GM12878 (cell line): ENCODE data around the gene OTUB1. TPM values are rescaled to one million over a fixed set of nuclear protein-coding genes. Genes with fewer than 3 reads are reported as not detected.

Experiments used
- ATAC-seq: fragments of 200-7000 bp; cut with Tn5 transposase; 3 replicates; pipeline ENCODE4 v1.9.1; 2020; ENCODE audit warnings: mild to moderate bottlenecking, moderate library complexity
- BruUV-seq: library from RNA; stranded (reverse); fragments of 400-500 nt; replicated peaks from 2 replicates; lab custom pipeline; 2021; lab: Mats Ljungman, UMichigan
- CTCF ChIA-PET: fragments of 300-600 bp; sonication (Branson Sonifier 250); formaldehyde crosslinking; extraction: SDS; loops from one replicate; lab custom pipeline; 2021; ENCODE audit warnings: inconsistent platforms; lab: Yijun Ruan, JAX
- POLR2A ChIA-PET: fragments of 350-600 bp; formaldehyde crosslinking; extraction: SDS; loops from one replicate; lab custom pipeline; 2021; ENCODE audit warnings: inconsistent platforms; lab: Charles Lee
- RAD21 ChIA-PET: fragments of 300-600 bp; sonication (Branson Sonifier 250); formaldehyde crosslinking; loops from one replicate; lab custom pipeline; 2023; ENCODE audit warnings: antibody characterized with exemption; ENCODE audit not compliant: unreplicated experiment; lab: Charles Lee
- SMC1A ChIA-PET: fragments of 300-600 bp; sonication (Branson Sonifier 250); formaldehyde crosslinking; loops from one replicate; lab custom pipeline; 2023; ENCODE audit not compliant: unreplicated experiment, uncharacterized antibody; lab: Charles Lee
- DNase-seq: peaks from one replicate; pipeline ENCODE4 v3.0.0-alpha.2; 2011; ENCODE audit warnings: low read depth, low spot score
- FAIRE-seq: peaks from 3 replicates; lab custom pipeline; 2011; peaks lifted over from hg19 to GRCh38; lab: Jason Lieb, UNC
- H2AFZ ChIP-seq: 2 replicates; pipeline ENCODE4 v1.6.0; 2011; ENCODE audit warnings: low read depth, low read length, control low read depth; ENCODE audit not compliant: control insufficient read depth
- H3K27ac ChIP-seq: 2 replicates; pipeline ENCODE4 v1.5.1; 2011; ENCODE audit warnings: control low read depth; ENCODE audit not compliant: control insufficient read depth, insufficient read depth
- H3K27me3 ChIP-seq, 2 experiments: replicated peaks in 1 of 2; 2 replicates each; pipeline versions ENCODE4 v1.6.0 to v1.6.1; 2011; ENCODE audit warnings: low read length in 1 of 2; ENCODE audit not compliant: control insufficient read depth in 2 of 2, insufficient read depth in 2 of 2
- H3K36me3 ChIP-seq, 2 experiments: 2 replicates each; pipeline ENCODE4 v1.5.1; 2011; ENCODE audit warnings: low read length in 1 of 2; ENCODE audit not compliant: control insufficient read depth in 2 of 2, insufficient read depth in 2 of 2
- H3K4me1 ChIP-seq: 2 replicates; pipeline ENCODE4 v1.6.1; 2011; ENCODE audit warnings: mild to moderate bottlenecking, low read length, moderate library complexity, mixed read lengths; ENCODE audit not compliant: control insufficient read depth, insufficient read depth
- H3K4me2 ChIP-seq: 2 replicates; pipeline ENCODE4 v1.6.0; 2011; ENCODE audit warnings: control low read depth; ENCODE audit not compliant: control insufficient read depth, insufficient read depth
- H3K4me3 ChIP-seq: fragments of 200-600 bp; sonication (generic); 2 replicates; pipeline ENCODE4 v1.5.1; 2016
- H3K79me2 ChIP-seq: 2 replicates; pipeline ENCODE4 v1.6.0; 2011; ENCODE audit warnings: low read length; ENCODE audit not compliant: control insufficient read depth, insufficient read depth
- H3K9ac ChIP-seq: 2 replicates; pipeline ENCODE4 v1.8.0; 2011; ENCODE audit warnings: low read length, control low read depth, mixed read lengths; ENCODE audit not compliant: control insufficient read depth, insufficient read depth
- H3K9me3 ChIP-seq: replicated peaks from 3 replicates; pipeline ENCODE4 v1.5.1; 2011; ENCODE audit warnings: mild to moderate bottlenecking, low read length; ENCODE audit not compliant: control insufficient read depth, insufficient read depth
- H4K20me1 ChIP-seq: 2 replicates; pipeline ENCODE4 v1.6.0; 2011; ENCODE audit not compliant: control insufficient read depth, insufficient read depth
- GATAD2B ChIP-seq: fragments of 450-650 bp; conservative IDR thresholded peaks from 2 replicates; pipeline ENCODE4 v1.6.1; 2017; ENCODE audit warnings: low read depth, mild to moderate bottlenecking, moderate library complexity
- MEF2B ChIP-seq: fragments of 450-650 bp; IDR thresholded peaks from 2 replicates; pipeline ENCODE4 v1.6.1; 2018; ENCODE audit warnings: mild to moderate bottlenecking, moderate library complexity; ENCODE audit not compliant: partially characterized antibody, poor library complexity, severe bottlenecking
- WGBS: methylation state at CpG from one replicate; pipeline ENCODE4 v1.1.6; 2016; ENCODE audit warnings: low lambda C conversion rate; ENCODE audit not compliant: insufficient replicate concordance, insufficient coverage; ENCODE audit errors: missing lambda C conversion rate; 5-methylcytosine and 5-hydroxymethylcytosine counted together
- in situ Hi-C: fragments of 300-500 bp; cut with MboI; formaldehyde crosslinking; loops from 9 replicates; pipeline ENCODE4 v1.14.3; 2018; ENCODE audit warnings: mixed read lengths
- intact Hi-C: fragments of 100-400 bp; cut with micrococcal nuclease; formaldehyde crosslinking; loops from one replicate; pipeline ENCODE4 v1.14.2; 2022; ENCODE audit not compliant: unreplicated experiment
- polyA plus RNA-seq, 11 experiments: library from polyadenylated mRNA; depleted of rRNA in 4 of 11; unstranded in 6 of 11; stranded (reverse) in 5 of 11; fragments of >200 nt; fragmentation: Nextera tagmentation in 4 of 11; fragmentation: Illumina TruSeq in 1 of 11; extraction: Ambion mirVana in 4 of 11; extraction: Trizol in 1 of 11; gene quantifications; 1 replicate in 1 of 11; 2 replicates in 10 of 11; pipeline versions ENCODE4 v1.2.1 to v1.2.3, GENCODE V29; 2011 to 2016; ENCODE audit warnings: inconsistent platforms in 2 of 11, missing spikeins in 2 of 11, low read depth in 1 of 11
- total RNA-seq, 4 experiments: library from RNA; depleted of rRNA in 3 of 4; stranded (reverse); fragments of >200 nt in 3 of 4; fragmentation: Illumina TruSeq in 1 of 4; extraction: Trizol in 1 of 4; gene quantifications; 2 replicates each; pipeline versions ENCODE4 v1.2.1 to v1.2.3, GENCODE V29; 2013 to 2021
- TF ChIP-seq, protein P1 (sequence below): fragments of 450-650 bp; IDR thresholded peaks from 2 replicates; pipeline ENCODE4 v1.6.1; 2017; ENCODE audit warnings: mild to moderate bottlenecking, moderate library complexity

OTUB1 gene
- total and polyA plus RNA-seq, 10 of the 15 experiments (the other 5 are each of a cell fraction or from before 2014, with no cell fraction given) = 49.6 to 225 (median 131) TPM

DNA sequence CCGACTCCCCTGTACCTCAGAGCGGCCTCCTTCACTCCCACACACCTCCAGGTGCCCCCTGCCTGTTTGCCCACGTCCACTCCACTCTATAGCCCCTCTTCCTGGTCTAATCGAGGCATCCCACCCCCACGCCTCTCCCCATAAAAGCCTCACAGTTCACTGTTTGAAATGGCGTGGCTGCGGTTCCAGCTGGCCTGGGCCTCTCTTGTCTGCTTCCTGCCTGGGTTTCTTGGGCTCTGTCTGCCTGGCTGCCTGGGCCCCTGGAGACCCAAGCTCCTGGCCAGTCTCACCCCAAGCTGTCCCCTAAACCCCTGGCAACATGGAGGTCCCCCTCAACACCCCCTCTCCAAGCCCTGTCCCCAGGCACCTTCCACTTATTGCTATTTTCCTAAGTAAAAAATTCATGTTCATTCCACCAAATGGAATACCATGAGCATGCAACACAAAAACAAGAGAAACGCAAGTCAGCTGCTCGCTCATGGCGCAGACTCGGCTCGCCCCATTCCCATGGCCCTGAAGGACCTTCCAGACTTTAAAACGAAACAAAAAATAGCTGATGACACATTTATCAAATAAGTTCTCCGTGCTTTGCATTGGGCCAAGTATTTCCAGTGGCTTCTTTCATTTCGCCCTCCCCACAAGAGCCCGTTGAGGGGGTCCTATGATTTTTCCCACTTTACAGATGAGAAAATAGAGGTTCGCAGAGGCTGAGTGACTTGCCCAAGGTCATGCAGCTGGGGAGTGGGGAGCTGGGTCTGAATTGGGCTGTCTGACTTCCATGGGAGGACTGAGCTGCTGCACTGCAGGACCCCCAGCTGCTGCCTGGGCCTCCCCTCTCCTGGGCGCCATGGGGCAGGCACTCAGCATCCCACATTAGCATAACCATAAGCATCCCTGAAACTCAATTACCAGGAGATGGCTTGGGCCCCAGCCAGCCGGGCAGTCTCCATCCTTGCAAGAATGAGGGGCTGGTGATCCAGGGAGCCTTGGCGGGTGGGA, 37.8 kb downstream of the OTUB1 start:
- no peak overlapping the region for H3K27ac ChIP-seq
- H3K79me2 ChIP-seq = no peaks in the 10 kb centered on the region
- H3K9me3 ChIP-seq = no peaks in the 10 kb centered on the region
- RAD21 ChIA-PET = no interaction called here
- no peak for DNase-seq
- intact Hi-C loops (no loop called here), in situ Hi-C loops (no loop called here)
- H3K9ac ChIP-seq = no peak overlapping the region
- 0 out of 3 replicates have a peak, but pooled peaks have one; percentile 27 for ATAC-seq
- BruUV-seq = no TSS peak
- H4K20me1 ChIP-seq = no peaks in the 10 kb centered on the region
- no peaks in the 10 kb centered on the region; a peak in 2 of 4 replicates for H3K27me3 ChIP-seq
- no peaks in the 10 kb centered on the region for H3K4me1 ChIP-seq
- H3K4me2 ChIP-seq = no peak overlapping the region
- 40% methylated on average over 20 of the region's 20 CpGs for WGBS
- CTCF ChIA-PET = interaction anchor here (1.2 to 1.7 kb wide), 2 partner anchors 124 to 593 kb away, joined by 3 to 9 read pairs; no protein-coding TSS in a partner anchor
- SMC1A ChIA-PET = no interaction called here
- TF ChIP-seq, protein P1, sequence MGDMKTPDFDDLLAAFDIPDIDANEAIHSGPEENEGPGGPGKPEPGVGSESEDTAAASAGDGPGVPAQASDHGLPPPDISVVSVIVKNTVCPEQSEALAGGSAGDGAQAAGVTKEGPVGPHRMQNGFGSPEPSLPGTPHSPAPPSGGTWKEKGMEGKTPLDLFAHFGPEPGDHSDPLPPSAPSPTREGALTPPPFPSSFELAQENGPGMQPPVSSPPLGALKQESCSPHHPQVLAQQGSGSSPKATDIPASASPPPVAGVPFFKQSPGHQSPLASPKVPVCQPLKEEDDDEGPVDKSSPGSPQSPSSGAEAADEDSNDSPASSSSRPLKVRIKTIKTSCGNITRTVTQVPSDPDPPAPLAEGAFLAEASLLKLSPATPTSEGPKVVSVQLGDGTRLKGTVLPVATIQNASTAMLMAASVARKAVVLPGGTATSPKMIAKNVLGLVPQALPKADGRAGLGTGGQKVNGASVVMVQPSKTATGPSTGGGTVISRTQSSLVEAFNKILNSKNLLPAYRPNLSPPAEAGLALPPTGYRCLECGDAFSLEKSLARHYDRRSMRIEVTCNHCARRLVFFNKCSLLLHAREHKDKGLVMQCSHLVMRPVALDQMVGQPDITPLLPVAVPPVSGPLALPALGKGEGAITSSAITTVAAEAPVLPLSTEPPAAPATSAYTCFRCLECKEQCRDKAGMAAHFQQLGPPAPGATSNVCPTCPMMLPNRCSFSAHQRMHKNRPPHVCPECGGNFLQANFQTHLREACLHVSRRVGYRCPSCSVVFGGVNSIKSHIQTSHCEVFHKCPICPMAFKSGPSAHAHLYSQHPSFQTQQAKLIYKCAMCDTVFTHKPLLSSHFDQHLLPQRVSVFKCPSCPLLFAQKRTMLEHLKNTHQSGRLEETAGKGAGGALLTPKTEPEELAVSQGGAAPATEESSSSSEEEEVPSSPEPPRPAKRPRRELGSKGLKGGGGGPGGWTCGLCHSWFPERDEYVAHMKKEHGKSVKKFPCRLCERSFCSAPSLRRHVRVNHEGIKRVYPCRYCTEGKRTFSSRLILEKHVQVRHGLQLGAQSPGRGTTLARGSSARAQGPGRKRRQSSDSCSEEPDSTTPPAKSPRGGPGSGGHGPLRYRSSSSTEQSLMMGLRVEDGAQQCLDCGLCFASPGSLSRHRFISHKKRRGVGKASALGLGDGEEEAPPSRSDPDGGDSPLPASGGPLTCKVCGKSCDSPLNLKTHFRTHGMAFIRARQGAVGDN = no peak
- TF ChIP-seq GATAD2B = no peak
- TF ChIP-seq MEF2B = peak; percentile 12
- no peak for FAIRE-seq
- H3K4me3 ChIP-seq = no peak overlapping the region
- H2AFZ ChIP-seq = no peak overlapping the region
- POLR2A ChIA-PET = interaction anchor here (0.5 kb wide), 2 partner anchors 34 to 265 kb away, joined by 3 read pairs; no protein-coding TSS in a partner anchor
- no peaks in the 10 kb centered on the region for H3K36me3 ChIP-seq
